Activated CD8-positive, alpha-beta memory T cell treated with anti-CD3 and anti-CD28 coated beads, Interleukin-2, amount 50 U/mL, for 1 hour (primary cell): ENCODE results near the gene REG3A.

Experiments used
- DNase-seq: peaks from one replicate; pipeline ENCODE4 v3.0.0-alpha.2; 2020; ENCODE audit errors: extremely low read depth

The REG3A gene

GRCh38 chr2:79120194-79120713, 39.3 kb downstream of the REG3A start, which contains the start of gene REG1A:
Gene REG1A, plus strand, starts transcription at chr2:79120488. Its CDS starts 374 bp downstream, at chr2:79120862.
- no peak for DNase-seq

GRCh38 chr2:79116997-79117928, 42.3 kb downstream of the REG3A start:
- no peak for DNase-seq

- DNase-seq = no peak
These were observed 44.6 kb downstream of the REG3A start for GRCh38 chr2:79114797-79115494.

GRCh38 chr2:79112269-79112668, 47.3 kb downstream of the REG3A start:
- no peak for DNase-seq
